HUES48 (cell line): ENCODE data around the gene MFSD2B.

Source experiments
- H3K27ac ChIP-seq: one replicate; pipeline ENCODE4 v1.7.0; 2013; ENCODE audit warnings: low read depth, low read length, inconsistent platforms
- H3K27me3 ChIP-seq: 2 replicates; pipeline ENCODE4 v1.6.1; 2013; ENCODE audit warnings: mild to moderate bottlenecking, low read length; ENCODE audit not compliant: control insufficient read depth, insufficient read depth
- H3K36me3 ChIP-seq: 2 replicates; pipeline ENCODE4 v1.6.1; 2013; ENCODE audit warnings: low read length; ENCODE audit not compliant: control insufficient read depth, insufficient read depth
- H3K4me1 ChIP-seq: 2 replicates; pipeline ENCODE4 v1.6.1; 2013; ENCODE audit warnings: mild to moderate bottlenecking, low read length; ENCODE audit not compliant: control insufficient read depth, insufficient read depth
- H3K4me3 ChIP-seq: 2 replicates; pipeline ENCODE4 v1.5.1; 2013; ENCODE audit warnings: mild to moderate bottlenecking, low read depth, low read length
- H3K9ac ChIP-seq: 2 replicates; pipeline ENCODE4 v1.6.1; 2013; ENCODE audit warnings: mild to moderate bottlenecking, low read depth, low read length, moderate library complexity
- H3K9me3 ChIP-seq: 2 replicates; pipeline ENCODE4 v1.6.1; 2013; ENCODE audit warnings: low read length; ENCODE audit not compliant: control insufficient read depth, insufficient read depth

Gene MFSD2B

GRCh38 chr2:24052951-24053350, 43.1 kb downstream of the MFSD2B start:
- Histone ChIP-seq H3K9me3 (no peaks in the 10 kb centered on the region), H3K9ac (no peak overlapping the region), H3K36me3 (peaks cover 12% of the 10 kb centered on the region; the same call in 1 of the 2 replicates), H3K4me3 (no peak overlapping the region), H3K4me1 (no peaks in the 10 kb centered on the region), H3K27ac (no peak overlapping the region), H3K27me3 (0 out of 2 replicates have a peak, but pooled peaks cover 2% of the 10 kb centered on the region)

- no peak overlapping the region for H3K27ac ChIP-seq
- H3K4me3 ChIP-seq, result no peak overlapping the region
- H3K4me1 ChIP-seq, result no peaks in the 10 kb centered on the region
Measured at GRCh38 chr2:24054366-24055010, 44.6 kb downstream of the MFSD2B start.

GRCh38 chr2:24055750-24056149, 45.9 kb downstream of the MFSD2B start:
- no peaks in the 10 kb centered on the region for H3K4me1 ChIP-seq
- H3K27me3 ChIP-seq, result no peaks in the 10 kb centered on the region
- H3K4me3 ChIP-seq, result no peak overlapping the region

More at GRCh38 chr2:24054366-24055010, 44.6 kb downstream of the MFSD2B start:
- Histone ChIP-seq H3K27me3 (0 out of 2 replicates have a peak, but pooled peaks cover 2% of the 10 kb centered on the region), H3K9me3 (no peaks in the 10 kb centered on the region), H3K9ac (no peak overlapping the region), H3K36me3 (peaks cover 12% of the 10 kb centered on the region; the same call in 1 of the 2 replicates)

GRCh38 chr2:24058564-24059271, 48.8 kb downstream of the MFSD2B start:
- Histone ChIP-seq H3K27ac (no peak overlapping the region), H3K9me3 (no peaks in the 10 kb centered on the region), H3K36me3 (peaks cover 34% of the 10 kb centered on the region), H3K4me3 (no peak overlapping the region), H3K4me1 (no peaks in the 10 kb centered on the region), H3K27me3 (no peaks in the 10 kb centered on the region), H3K9ac (no peak overlapping the region)

More at GRCh38 chr2:24055750-24056149, 45.9 kb downstream of the MFSD2B start:
- no peak overlapping the region for H3K27ac ChIP-seq
- H3K9me3 ChIP-seq, result no peaks in the 10 kb centered on the region
- no peak overlapping the region for H3K9ac ChIP-seq
- peaks cover 12% of the 10 kb centered on the region; the same call in 1 of the 2 replicates for H3K36me3 ChIP-seq

- Histone ChIP-seq H3K27ac (no peak overlapping the region), H3K9ac (no peak overlapping the region), H3K9me3 (no peaks in the 10 kb centered on the region), H3K36me3 (peaks cover 71% of the 10 kb centered on the region), H3K4me1 (no peaks in the 10 kb centered on the region), H3K27me3 (no peaks in the 10 kb centered on the region), H3K4me3 (no peak overlapping the region)
Measured at GRCh38 chr2:24065341-24065740, 55.5 kb downstream of the MFSD2B start.

GRCh38 chr2:24072259-24072658, 62.4 kb downstream of the MFSD2B start:
- no peak overlapping the region for H3K4me3 ChIP-seq
- H3K27ac ChIP-seq, result no peak overlapping the region
- H3K27me3 ChIP-seq, result no peaks in the 10 kb centered on the region
- H3K4me1 ChIP-seq, result peaks cover 4% of the 10 kb centered on the region; the same call in 1 of the 2 replicates
- H3K36me3 ChIP-seq, result peaks cover 56% of the 10 kb centered on the region
- H3K9me3 ChIP-seq, result no peaks in the 10 kb centered on the region
- no peak overlapping the region for H3K9ac ChIP-seq

- Histone ChIP-seq H3K27me3 (no peaks in the 10 kb centered on the region), H3K4me1 (peaks cover 10% of the 10 kb centered on the region; the same call in 1 of the 2 replicates), H3K27ac (no peak overlapping the region), H3K9ac (no peak overlapping the region), H3K4me3 (no peak overlapping the region), H3K36me3 (peaks cover 45% of the 10 kb centered on the region), H3K9me3 (no peaks in the 10 kb centered on the region)
Measured at GRCh38 chr2:24073816-24074215, 63.9 kb downstream of the MFSD2B start.

DNA sequence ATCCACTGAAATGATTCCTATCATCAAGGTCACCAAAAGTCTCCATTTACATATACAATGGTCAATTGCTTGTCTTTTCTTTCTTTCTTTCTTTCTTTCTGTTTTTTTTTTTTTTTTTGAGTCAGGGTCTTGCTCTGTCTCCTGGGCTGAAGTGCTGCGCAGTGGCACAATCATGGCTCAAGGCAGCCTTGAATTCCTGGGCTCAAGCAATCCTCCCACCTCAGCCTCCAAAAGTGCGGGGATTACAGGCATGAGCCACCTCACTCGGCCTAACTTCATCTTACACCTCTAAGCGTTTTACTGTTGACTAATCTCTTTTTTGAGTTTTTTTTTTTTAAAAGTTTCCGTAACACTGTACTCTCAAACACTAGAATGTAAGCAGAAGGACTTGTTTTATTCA, 65.4 kb downstream of the MFSD2B start:
- Histone ChIP-seq H3K9me3 (no peaks in the 10 kb centered on the region), H3K9ac (peak overlapping the region; percentile 87), H3K4me3 (peak overlapping the region; percentile 99), H3K27ac (no peak overlapping the region), H3K27me3 (no peaks in the 10 kb centered on the region), H3K4me1 (peaks cover 10% of the 10 kb centered on the region; the same call in 1 of the 2 replicates), H3K36me3 (peaks cover 47% of the 10 kb centered on the region)
